ENCODE data around the gene ITPKB.

The ITPKB gene

DNA sequence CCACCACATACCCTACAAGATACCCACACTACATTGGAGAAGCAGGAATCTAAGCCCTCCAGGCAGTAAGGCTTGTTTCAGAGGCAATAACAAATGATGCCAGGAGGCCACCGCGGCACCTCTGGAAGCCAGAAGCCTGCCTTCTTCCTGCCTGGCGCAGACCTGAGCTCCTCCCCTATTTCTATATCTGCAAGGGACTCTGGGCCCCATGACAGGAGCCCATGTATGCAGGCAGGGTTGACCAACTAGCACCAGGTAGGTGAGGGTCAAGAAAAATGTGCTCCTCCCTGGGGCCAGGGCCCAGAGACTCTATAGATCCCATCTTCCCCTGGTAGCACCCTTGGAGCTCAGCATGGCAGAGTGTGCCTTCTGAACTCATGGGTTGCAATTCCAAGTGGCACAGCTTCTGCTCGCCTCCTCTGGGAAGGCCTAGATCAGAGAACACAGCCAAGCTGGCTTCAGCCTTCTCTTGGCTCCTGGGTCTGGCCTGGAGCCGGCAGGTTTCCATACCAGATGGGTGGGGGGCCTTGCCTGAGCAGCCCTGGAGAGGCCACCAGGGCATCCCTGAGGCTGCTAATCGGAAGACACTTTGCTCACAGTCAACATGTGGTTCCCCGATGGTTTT lies 105.4 kb downstream of the ITPKB start:
- TF ChIP-seq, protein P1, sequence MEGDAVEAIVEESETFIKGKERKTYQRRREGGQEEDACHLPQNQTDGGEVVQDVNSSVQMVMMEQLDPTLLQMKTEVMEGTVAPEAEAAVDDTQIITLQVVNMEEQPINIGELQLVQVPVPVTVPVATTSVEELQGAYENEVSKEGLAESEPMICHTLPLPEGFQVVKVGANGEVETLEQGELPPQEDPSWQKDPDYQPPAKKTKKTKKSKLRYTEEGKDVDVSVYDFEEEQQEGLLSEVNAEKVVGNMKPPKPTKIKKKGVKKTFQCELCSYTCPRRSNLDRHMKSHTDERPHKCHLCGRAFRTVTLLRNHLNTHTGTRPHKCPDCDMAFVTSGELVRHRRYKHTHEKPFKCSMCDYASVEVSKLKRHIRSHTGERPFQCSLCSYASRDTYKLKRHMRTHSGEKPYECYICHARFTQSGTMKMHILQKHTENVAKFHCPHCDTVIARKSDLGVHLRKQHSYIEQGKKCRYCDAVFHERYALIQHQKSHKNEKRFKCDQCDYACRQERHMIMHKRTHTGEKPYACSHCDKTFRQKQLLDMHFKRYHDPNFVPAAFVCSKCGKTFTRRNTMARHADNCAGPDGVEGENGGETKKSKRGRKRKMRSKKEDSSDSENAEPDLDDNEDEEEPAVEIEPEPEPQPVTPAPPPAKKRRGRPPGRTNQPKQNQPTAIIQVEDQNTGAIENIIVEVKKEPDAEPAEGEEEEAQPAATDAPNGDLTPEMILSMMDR (IDR thresholded peaks at IDR 0.05; ENCODE audit: control insufficient read depth, insufficient read depth, low read depth, low read length, missing control alignments), result no peak
- no peak overlapping the region for H3K4me3 ChIP-seq (ENCODE audit: control insufficient read depth, low read depth, low read length)
- no peak for DNase-seq (ENCODE audit: low read depth)

DNA sequence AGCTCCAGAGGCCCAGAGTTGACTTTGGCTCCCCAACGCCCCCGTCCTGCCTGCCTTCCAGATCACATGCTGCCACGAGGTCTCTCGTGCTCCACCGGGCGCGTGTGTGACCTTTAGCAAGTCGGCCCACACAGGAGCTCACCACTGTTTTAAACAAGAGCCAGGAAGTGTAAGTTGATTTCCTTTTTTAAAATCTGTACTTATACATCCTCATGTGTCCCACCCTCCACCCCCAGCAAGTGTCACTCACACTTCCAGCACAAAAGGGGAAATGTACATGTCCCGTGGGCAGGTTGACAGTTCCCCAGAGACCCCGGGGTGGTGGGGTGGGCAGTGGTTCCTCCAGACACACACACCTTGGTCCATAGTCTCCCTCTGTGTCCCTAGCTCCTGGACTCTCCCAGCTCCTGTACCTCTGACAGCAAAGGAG lies 106.1 kb downstream of the ITPKB start:
- TF ChIP-seq, protein P1 (IDR thresholded peaks at IDR 0.05; ENCODE audit: control insufficient read depth, insufficient read depth, low read depth, low read length, missing control alignments), result no peak
- no peak for DNase-seq (ENCODE audit: low read depth)
- no peak overlapping the region for H3K4me3 ChIP-seq (ENCODE audit: control insufficient read depth, low read depth, low read length)

DNA sequence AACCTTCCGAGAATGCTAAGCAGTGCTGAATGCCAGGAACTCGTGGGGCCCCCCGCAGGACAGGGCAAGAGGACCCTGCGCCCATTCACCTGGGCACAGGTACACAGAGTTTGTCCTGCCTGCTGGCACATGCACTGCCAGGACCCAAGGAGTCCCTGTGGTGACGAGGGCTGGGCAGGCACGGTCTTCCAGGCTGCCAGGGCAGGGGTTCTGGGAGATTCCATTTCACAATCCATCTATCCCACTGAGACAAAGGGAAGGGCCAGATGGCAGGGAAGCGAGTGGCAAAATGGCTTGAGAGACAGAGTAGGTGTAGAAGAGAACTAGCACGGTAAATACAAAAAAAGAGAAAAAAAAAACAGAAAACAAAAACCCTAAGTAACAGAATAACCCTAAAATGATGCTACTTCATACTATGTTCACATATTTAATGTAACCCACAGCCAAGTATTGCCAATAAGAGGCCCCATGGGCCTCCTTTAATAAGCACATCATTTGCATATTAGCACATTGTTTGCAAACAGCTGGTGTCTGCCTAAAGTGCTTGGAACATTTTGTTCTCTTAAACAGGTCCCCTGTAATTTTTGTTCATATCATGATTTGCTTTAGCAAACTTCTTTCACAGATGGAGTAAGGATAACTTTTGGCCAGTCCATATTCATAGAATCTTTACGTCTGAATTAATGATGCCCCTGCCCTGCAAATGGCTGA lies 106.8 kb downstream of the ITPKB start:
- DNase-seq (ENCODE audit: low read depth), result no peak
- TF ChIP-seq, protein P1 (IDR thresholded peaks at IDR 0.05; ENCODE audit: control insufficient read depth, insufficient read depth, low read depth, low read length, missing control alignments), result no peak
- no peak overlapping the region for H3K4me3 ChIP-seq (ENCODE audit: control insufficient read depth, low read depth, low read length)

DNA sequence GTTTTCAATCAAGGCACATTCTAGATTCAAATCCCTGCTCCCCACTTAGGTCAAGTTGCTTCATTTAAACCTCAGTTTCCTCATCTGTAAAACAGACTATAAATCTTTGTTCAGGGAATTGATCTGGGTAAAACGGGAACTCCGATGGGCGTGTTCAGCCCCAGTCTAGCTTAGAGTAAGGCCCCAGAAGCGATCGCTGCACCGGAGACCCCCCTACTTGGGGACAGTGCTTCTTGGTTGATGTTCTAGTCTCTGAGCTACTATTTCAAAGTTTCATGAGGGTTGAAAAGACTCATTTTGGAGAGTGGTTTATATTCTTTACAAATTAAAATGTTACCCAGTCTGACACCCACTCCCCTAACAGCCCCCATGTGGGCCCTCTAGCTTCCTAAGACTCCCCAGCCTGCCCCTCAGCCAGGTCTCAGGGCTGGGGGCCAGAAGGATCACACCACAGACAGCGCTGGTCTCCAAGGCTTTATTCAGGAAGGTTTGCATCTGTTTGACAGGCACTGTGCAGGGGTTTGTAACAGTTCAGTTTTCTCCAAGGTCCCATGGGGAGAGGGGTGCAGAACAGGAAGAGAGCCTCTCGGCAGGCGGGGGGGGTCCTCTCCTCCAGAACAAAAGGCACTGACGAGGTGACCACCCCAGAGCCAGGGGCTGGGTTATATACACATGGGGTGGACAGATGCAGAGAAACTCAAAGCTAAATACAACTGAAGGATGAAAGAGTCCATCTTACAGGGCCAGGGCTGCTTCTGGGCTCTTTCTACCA lies 107.7 kb downstream of the ITPKB start:
- TF ChIP-seq, protein P1 (IDR thresholded peaks at IDR 0.05; ENCODE audit: control insufficient read depth, insufficient read depth, low read depth, low read length, missing control alignments), result no peak
- no peak for DNase-seq (ENCODE audit: low read depth)

DNA sequence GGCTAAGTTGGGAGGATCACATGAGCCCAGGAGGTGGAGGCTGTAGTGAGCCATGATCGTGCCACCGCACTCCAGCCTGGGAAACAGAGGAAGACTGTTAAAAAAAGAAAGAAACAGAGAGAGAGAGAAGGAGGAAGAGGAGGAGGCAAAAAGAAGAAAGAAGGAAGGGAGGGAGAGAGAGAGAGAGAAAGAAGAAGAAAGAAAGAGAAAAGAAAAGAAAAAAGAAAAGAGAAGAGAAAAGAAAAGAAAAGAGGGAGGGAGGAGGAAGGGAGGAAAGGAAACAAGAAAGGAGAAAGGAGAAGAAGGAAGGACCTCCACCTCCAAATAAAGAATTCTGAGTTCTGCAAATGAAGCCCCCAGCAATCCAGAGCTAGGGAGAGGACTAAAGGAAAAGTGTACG lies 108.5 kb downstream of the ITPKB start:
- TF ChIP-seq, protein P1 (IDR thresholded peaks at IDR 0.05; ENCODE audit: control insufficient read depth, insufficient read depth, low read depth, low read length, missing control alignments), result no peak
- DNase-seq (ENCODE audit: low read depth), result no peak
- no peak overlapping the region for H3K4me3 ChIP-seq (ENCODE audit: control insufficient read depth, low read depth, low read length)

More for the DNA sequence above, 107.7 kb downstream of the ITPKB start:
- no peak overlapping the region for H3K4me3 ChIP-seq (ENCODE audit: control insufficient read depth, low read depth, low read length)

DNA sequence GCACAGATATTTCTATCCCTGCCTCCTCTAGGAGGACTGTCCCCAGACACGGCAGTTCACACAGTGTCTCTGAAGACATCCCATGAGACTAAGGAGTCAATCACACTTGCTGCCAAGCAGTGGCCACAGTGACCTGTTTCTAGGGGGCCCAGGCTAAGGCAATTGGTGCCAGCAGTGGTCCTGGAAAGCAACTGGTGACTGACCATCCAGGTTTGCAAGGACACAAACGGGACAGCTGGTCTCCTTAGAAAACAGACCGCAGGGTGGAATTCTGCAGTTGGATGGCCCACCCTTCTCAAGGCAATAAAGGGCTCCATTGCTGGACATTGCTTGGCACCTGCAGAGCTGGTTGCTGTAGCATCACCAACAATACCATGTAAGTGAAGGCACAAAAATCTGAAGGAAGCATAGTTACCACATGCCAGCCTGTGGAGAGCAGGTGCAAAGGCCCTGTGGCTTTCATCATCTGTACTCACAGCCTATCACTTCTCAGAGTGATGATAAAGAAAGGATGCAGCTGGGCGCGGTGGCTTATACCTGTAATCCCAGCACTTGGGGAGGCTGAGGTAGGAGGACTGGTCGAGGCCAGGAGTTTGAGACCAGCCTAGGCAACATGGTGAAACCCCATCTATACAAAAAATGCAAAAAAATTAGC lies 109.1 kb downstream of the ITPKB start:
- TF ChIP-seq, protein P1 (IDR thresholded peaks at IDR 0.05; ENCODE audit: control insufficient read depth, insufficient read depth, low read depth, low read length, missing control alignments), result no peak
- H3K4me3 ChIP-seq (ENCODE audit: control insufficient read depth, low read depth, low read length), result no peak overlapping the region
- no peak for DNase-seq (ENCODE audit: low read depth)
